ENCODE results near the gene PAPPA.

PAPPA gene

DNA sequence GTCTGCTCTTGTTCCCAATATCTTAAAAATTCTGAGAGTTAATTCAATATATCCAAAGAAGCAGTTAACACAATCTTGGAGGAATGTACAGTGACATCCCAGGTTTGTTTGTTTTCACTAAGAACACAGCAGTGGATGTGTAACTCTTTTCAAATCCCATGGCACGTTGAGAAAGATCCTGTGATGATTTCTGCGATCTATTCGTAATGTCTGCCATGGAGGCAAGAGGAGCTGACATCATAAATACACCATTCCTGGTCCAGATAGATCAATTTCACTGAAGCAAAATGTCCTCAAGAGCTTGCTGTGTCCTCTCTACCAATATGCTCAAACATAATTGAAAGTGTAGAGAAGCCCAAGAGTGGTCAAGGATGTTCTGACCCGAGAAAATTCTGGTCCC is 280.7 kb downstream of the PAPPA start:
- Histone ChIP-seq H3K36me3 (ENCODE audit: insufficient read depth, low read length) (no peaks in the 10 kb centered on the region), H3K4me3 (no peak overlapping the region), H3K9me3 (ENCODE audit: low read depth, low read length) (no peaks in the 10 kb centered on the region), H3K27ac (no peak overlapping the region), H3K9ac (ENCODE audit: insufficient read length) (no peak overlapping the region)
- TF ChIP-seq FOXP2 (optimal IDR thresholded peaks at IDR 0.05; ENCODE audit: control extremely low read depth, extremely low read length, insufficient read depth) (no peak), POLR2AphosphoS5 (IDR thresholded peaks at IDR 0.05; ENCODE audit: borderline replicate concordance, low read depth, low read length) (no peak), EZH2 (IDR thresholded peaks at IDR 0.05) (no peak)
- DNase-seq (ENCODE audit: low read depth, low spot score), result no peak

DNA sequence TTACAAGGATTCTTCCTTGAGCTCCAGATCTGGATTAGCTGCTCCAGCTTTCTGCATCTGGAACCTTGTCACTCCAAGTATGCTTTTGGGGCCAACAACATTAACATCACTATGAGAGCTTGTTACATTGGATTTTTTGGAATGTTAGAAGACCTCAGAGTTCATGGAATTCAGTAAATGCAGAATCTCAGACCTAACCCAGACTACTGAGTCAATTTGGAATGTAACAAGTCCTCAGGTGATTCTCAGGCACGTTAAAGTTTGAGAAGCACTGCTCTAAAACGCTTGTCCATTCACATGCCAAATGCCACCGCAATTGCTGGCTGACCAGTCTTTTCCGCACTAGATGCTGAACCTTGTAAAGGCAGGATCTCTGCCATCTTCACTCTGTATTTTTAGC is 282.1 kb downstream of the PAPPA start:
- TF ChIP-seq POLR2AphosphoS5 (IDR thresholded peaks at IDR 0.05; ENCODE audit: borderline replicate concordance, low read depth, low read length), result no peak
- no peak for TF ChIP-seq FOXP2 (optimal IDR thresholded peaks at IDR 0.05; ENCODE audit: control extremely low read depth, extremely low read length, insufficient read depth)
- TF ChIP-seq EZH2 (IDR thresholded peaks at IDR 0.05), result no peak
- no peaks in the 10 kb centered on the region for H3K36me3 ChIP-seq (ENCODE audit: insufficient read depth, low read length)
- DNase-seq (ENCODE audit: low read depth, low spot score), result no peak
- no peaks in the 10 kb centered on the region for H3K9me3 ChIP-seq (ENCODE audit: low read depth, low read length)
- H3K9ac ChIP-seq (ENCODE audit: insufficient read length), result no peak overlapping the region
- no peak overlapping the region for H3K4me3 ChIP-seq
- H3K27ac ChIP-seq, result no peak overlapping the region

GRCh38 chr9:116436121-116436520 is 282.5 kb downstream of the PAPPA start:
- no peak for DNase-seq (ENCODE audit: low read depth, low spot score)
- no peak overlapping the region for H3K4me3 ChIP-seq
- no peaks in the 10 kb centered on the region for H3K36me3 ChIP-seq (ENCODE audit: insufficient read depth, low read length)
- H3K27ac ChIP-seq, result no peak overlapping the region
- TF ChIP-seq FOXP2 (optimal IDR thresholded peaks at IDR 0.05; ENCODE audit: control extremely low read depth, extremely low read length, insufficient read depth) (no peak), EZH2 (IDR thresholded peaks at IDR 0.05) (no peak), POLR2AphosphoS5 (IDR thresholded peaks at IDR 0.05; ENCODE audit: borderline replicate concordance, low read depth, low read length) (no peak)
- H3K9ac ChIP-seq (ENCODE audit: insufficient read length), result no peak overlapping the region
- no peaks in the 10 kb centered on the region for H3K9me3 ChIP-seq (ENCODE audit: low read depth, low read length)

- H3K36me3 ChIP-seq (ENCODE audit: insufficient read depth, low read length), result no peaks in the 10 kb centered on the region
- H3K9ac ChIP-seq (ENCODE audit: insufficient read length), result no peak overlapping the region
- H3K9me3 ChIP-seq (ENCODE audit: low read depth, low read length), result no peaks in the 10 kb centered on the region
- DNase-seq (ENCODE audit: low read depth, low spot score), result no peak
- no peak for TF ChIP-seq POLR2AphosphoS5 (IDR thresholded peaks at IDR 0.05; ENCODE audit: borderline replicate concordance, low read depth, low read length)
- TF ChIP-seq EZH2 (IDR thresholded peaks at IDR 0.05), result no peak
- no peak for TF ChIP-seq FOXP2 (optimal IDR thresholded peaks at IDR 0.05; ENCODE audit: control extremely low read depth, extremely low read length, insufficient read depth)
- H3K4me3 ChIP-seq, result no peak overlapping the region
- no peak overlapping the region for H3K27ac ChIP-seq
Measured at GRCh38 chr9:116437411-116438370, 284.1 kb downstream of the PAPPA start.

- Histone ChIP-seq H3K27ac (no peak overlapping the region), H3K9ac (ENCODE audit: insufficient read length) (no peak overlapping the region), H3K9me3 (ENCODE audit: low read depth, low read length) (no peaks in the 10 kb centered on the region), H3K4me3 (no peak overlapping the region), H3K36me3 (ENCODE audit: insufficient read depth, low read length) (no peaks in the 10 kb centered on the region)
- TF ChIP-seq POLR2AphosphoS5 (IDR thresholded peaks at IDR 0.05; ENCODE audit: borderline replicate concordance, low read depth, low read length) (no peak), EZH2 (IDR thresholded peaks at IDR 0.05) (no peak), FOXP2 (optimal IDR thresholded peaks at IDR 0.05; ENCODE audit: control extremely low read depth, extremely low read length, insufficient read depth) (no peak)
- DNase-seq (ENCODE audit: low read depth, low spot score), result no peak
Measured at GRCh38 chr9:116442528-116442927, 288.9 kb downstream of the PAPPA start.

GRCh38 chr9:116447934-116448333 is 294.3 kb downstream of the PAPPA start:
- no peak for TF ChIP-seq POLR2AphosphoS5 (IDR thresholded peaks at IDR 0.05; ENCODE audit: borderline replicate concordance, low read depth, low read length)
- no peak for TF ChIP-seq FOXP2 (optimal IDR thresholded peaks at IDR 0.05; ENCODE audit: control extremely low read depth, extremely low read length, insufficient read depth)
- TF ChIP-seq EZH2 (IDR thresholded peaks at IDR 0.05), result no peak
- Histone ChIP-seq H3K27ac (no peak overlapping the region), H3K36me3 (ENCODE audit: insufficient read depth, low read length) (no peaks in the 10 kb centered on the region), H3K4me3 (no peak overlapping the region), H3K9me3 (ENCODE audit: low read depth, low read length) (no peaks in the 10 kb centered on the region), H3K9ac (ENCODE audit: insufficient read length) (no peak overlapping the region)
- no peak for DNase-seq (ENCODE audit: low read depth, low spot score)

DNA sequence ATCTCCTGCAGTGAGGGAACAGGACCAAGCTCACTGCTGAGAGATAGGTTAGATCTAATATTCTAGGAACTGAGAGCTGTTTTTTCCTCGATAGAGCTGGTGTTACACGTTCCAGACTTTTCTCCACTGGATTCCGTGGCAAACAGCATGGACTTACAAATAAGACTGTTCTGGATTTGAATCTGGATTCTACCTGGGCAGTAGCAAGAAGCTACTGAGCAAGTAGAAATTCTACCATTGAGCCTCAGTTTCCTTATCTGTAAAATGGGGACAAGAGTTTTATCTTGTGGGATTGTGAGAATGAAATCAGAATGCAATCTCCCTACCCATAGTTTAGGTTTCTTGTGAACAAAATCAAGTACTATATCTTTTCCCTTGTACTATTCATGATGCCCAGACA is 294.8 kb downstream of the PAPPA start:
- Histone ChIP-seq H3K27ac (no peak overlapping the region), H3K9me3 (ENCODE audit: low read depth, low read length) (no peaks in the 10 kb centered on the region), H3K4me3 (no peak overlapping the region), H3K9ac (ENCODE audit: insufficient read length) (no peak overlapping the region), H3K36me3 (ENCODE audit: insufficient read depth, low read length) (no peaks in the 10 kb centered on the region)
- TF ChIP-seq FOXP2 (optimal IDR thresholded peaks at IDR 0.05; ENCODE audit: control extremely low read depth, extremely low read length, insufficient read depth), result no peak
- no peak for TF ChIP-seq POLR2AphosphoS5 (IDR thresholded peaks at IDR 0.05; ENCODE audit: borderline replicate concordance, low read depth, low read length)
- DNase-seq (ENCODE audit: low read depth, low spot score), result no peak

DNA sequence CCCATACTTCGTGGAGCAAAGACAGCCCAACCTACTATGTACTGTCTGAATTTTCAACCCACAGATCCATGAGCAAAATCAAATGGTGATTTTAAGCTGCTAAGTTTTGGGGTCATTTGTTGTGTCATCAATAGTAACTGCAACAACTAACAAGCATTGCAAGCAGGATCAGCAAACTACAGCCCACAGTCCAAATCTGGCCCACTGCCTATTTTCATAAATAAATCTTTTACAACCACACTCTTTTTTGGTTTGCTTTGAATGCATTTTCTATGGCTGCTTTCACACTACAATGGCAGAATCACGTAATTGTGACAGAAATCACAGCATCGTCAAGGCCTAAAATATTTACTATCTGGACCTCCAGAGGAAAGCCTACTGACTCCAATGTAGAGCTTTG is 296.4 kb downstream of the PAPPA start:
- Histone ChIP-seq H3K9ac (ENCODE audit: insufficient read length) (no peak overlapping the region), H3K4me3 (no peak overlapping the region), H3K36me3 (ENCODE audit: insufficient read depth, low read length) (no peaks in the 10 kb centered on the region), H3K27ac (no peak overlapping the region), H3K9me3 (ENCODE audit: low read depth, low read length) (no peaks in the 10 kb centered on the region)
- DNase-seq (ENCODE audit: low read depth, low spot score), result no peak
- TF ChIP-seq FOXP2 (optimal IDR thresholded peaks at IDR 0.05; ENCODE audit: control extremely low read depth, extremely low read length, insufficient read depth), result no peak
- no peak for TF ChIP-seq POLR2AphosphoS5 (IDR thresholded peaks at IDR 0.05; ENCODE audit: borderline replicate concordance, low read depth, low read length)
- TF ChIP-seq EZH2 (IDR thresholded peaks at IDR 0.05), result no peak
